HG03432 (cell line): ENCODE measurements around the gene C22orf15.

Experiments
- ATAC-seq: cut with Tn5 transposase; IDR thresholded peaks from one replicate; pipeline ENCODE4 v1.9.1; 2021; ENCODE audit warnings: mild to moderate bottlenecking, moderate library complexity; ENCODE audit not compliant: unreplicated experiment

The C22orf15 gene

GRCh38 chr22:23750367-23750713 lies 12.4 kb upstream of the C22orf15 start:
- ATAC-seq = no peak

- peak; percentile 79 for ATAC-seq
These were observed 11.9 kb upstream of the C22orf15 start, which contains the start of gene ZNF70 for GRCh38 chr22:23750714-23751440. Gene ZNF70 (minus strand): TSS chr22:23751112. CDS start chr22:23745140, 5,972 bp downstream.

GRCh38 chr22:23751441-23751996 lies 11.3 kb upstream of the C22orf15 start:
- ATAC-seq = peak; percentile 13

- ATAC-seq = no peak
These were observed 10.6 kb upstream of the C22orf15 start for GRCh38 chr22:23752090-23752691.

- no peak for ATAC-seq
These were observed 10.0 kb upstream of the C22orf15 start for GRCh38 chr22:23752750-23753149.

GRCh38 chr22:23753385-23753784 lies 9.4 kb upstream of the C22orf15 start:
- no peak for ATAC-seq

- no peak for ATAC-seq
These were observed 8.4 kb upstream of the C22orf15 start, which contains the start of gene VPREB3 for GRCh38 chr22:23754220-23754919. Gene VPREB3 (minus strand): TSS chr22:23754425. CDS start chr22:23754363, 62 bp downstream.

- no peak for ATAC-seq
These were observed 7.7 kb upstream of the C22orf15 start for GRCh38 chr22:23754980-23755636.

- no peak for ATAC-seq
These were observed 7.1 kb upstream of the C22orf15 start for GRCh38 chr22:23755711-23756110.

- no peak for ATAC-seq
These were observed 5.9 kb upstream of the C22orf15 start for GRCh38 chr22:23756891-23757290.

- ATAC-seq = no peak
These were observed 3.2 kb upstream of the C22orf15 start for GRCh38 chr22:23759566-23759965.

GRCh38 chr22:23760056-23760455 lies 2.7 kb upstream of the C22orf15 start:
- no peak for ATAC-seq

GRCh38 chr22:23763579-23763945 lies 772 bp downstream of the C22orf15 start:
- no peak for ATAC-seq

GRCh38 chr22:23763954-23764353 lies 1.2 kb downstream of the C22orf15 start:
- ATAC-seq = no peak

GRCh38 chr22:23764899-23765881 lies 2.4 kb downstream of the C22orf15 start:
- no peak for ATAC-seq

GRCh38 chr22:23767303-23767672 lies 4.5 kb downstream of the C22orf15 start:
- ATAC-seq = no peak

GRCh38 chr22:23767673-23768548 lies 5.1 kb downstream of the C22orf15 start, which contains the start of gene CHCHD10:
Gene CHCHD10 (minus strand): TSS chr22:23767972. CDS start chr22:23767874, 98 bp downstream.
- ATAC-seq = peak; percentile 62

- no peak for ATAC-seq
These were observed 6.7 kb downstream of the C22orf15 start for GRCh38 chr22:23769321-23769965.
